Measurements from ENCODE around the gene PAK3. TPM values are rescaled to one million over a fixed set of nuclear protein-coding genes. Genes with fewer than 3 reads are reported as not detected.

Gene PAK3
- total and polyA plus RNA-seq, 2 of the 4 experiments (the other 2 are of a cell fraction): 0.22 to 0.36 TPM

DNA sequence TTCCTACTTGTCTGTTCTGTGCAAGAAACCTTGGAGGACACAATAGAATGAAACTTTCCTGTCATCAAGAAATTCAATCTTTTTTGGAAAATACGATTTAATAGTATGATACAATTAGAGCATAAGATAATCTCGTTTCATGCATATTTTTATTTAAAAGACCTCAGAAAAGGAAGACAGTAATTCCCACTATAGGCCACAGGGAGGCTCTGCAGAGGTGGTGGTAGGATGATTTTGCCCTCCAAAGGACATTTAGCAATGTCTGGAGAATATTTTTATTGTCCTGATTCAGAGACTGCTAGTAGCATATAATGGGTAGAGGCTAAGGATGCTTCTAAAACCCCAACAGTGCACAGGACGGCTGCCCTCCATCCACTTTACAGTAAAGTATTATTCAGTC is 68.7 kb downstream of the PAK3 start:
- Histone ChIP-seq H3K4ac (ENCODE audit: low read depth, low read length) (no peak overlapping the region), H3K4me1 (ENCODE audit: control insufficient read depth, insufficient read depth, low read length) (no peaks in the 10 kb centered on the region), H4K20me1 (ENCODE audit: insufficient read depth, low read length) (no peaks in the 10 kb centered on the region), H2AK5ac (ENCODE audit: low read depth, low read length) (no peak overlapping the region), H4K91ac (ENCODE audit: insufficient read depth, low read depth, low read length) (no peak overlapping the region), H3K18ac (ENCODE audit: low read depth, low read length) (no peak overlapping the region), H3K27me3 (ENCODE audit: control insufficient read depth, insufficient read depth, low read length) (no peaks in the 10 kb centered on the region; the same call in 1 of the 2 replicates), H3K36me3 (ENCODE audit: control insufficient read depth, insufficient read depth, low read length) (no peaks in the 10 kb centered on the region), H3K4me3 (ENCODE audit: insufficient read depth, low read depth, low read length) (no peak overlapping the region), H2BK15ac (ENCODE audit: low read depth, low read length) (no peak overlapping the region), H3K56ac (ENCODE audit: extremely low read depth, insufficient read depth, low read length) (no peak overlapping the region), H4K8ac (ENCODE audit: low read depth in 2 of 2, low read length in 2 of 2) (no peak overlapping the region), H2AFZ (replicated peaks; ENCODE audit: low read length, poor library complexity) (no peak overlapping the region), H3K4me2 (ENCODE audit: low read depth, low read length) (no peak overlapping the region), H2BK20ac (ENCODE audit: low read depth, low read length) (no peak overlapping the region), H3K9me1 (ENCODE audit: insufficient read depth, low read length) (no peaks in the 10 kb centered on the region), H3K23ac (ENCODE audit: low read depth, low read length) (no peak overlapping the region), H3K14ac (replicated peaks; ENCODE audit: low read depth, low read length) (no peak overlapping the region), H3K79me1 (ENCODE audit: low read depth in 1 of 2, low read length in 2 of 2) (no peaks in the 10 kb centered on the region), H3K9ac (ENCODE audit: low read depth, low read length) (no peak overlapping the region), H2BK5ac (ENCODE audit: low read depth, low read length, poor library complexity, severe bottlenecking) (no peak overlapping the region), H3K9me3 (ENCODE audit: control insufficient read depth, insufficient read depth, low read length) (no peaks in the 10 kb centered on the region), H3K27ac (ENCODE audit: insufficient read depth, low read length) (no peak overlapping the region), H2BK120ac (ENCODE audit: low read depth, low read length) (no peak overlapping the region), H2AK9ac (replicated peaks; ENCODE audit: low read depth, low read length, poor library complexity) (no peak overlapping the region), H4K5ac (ENCODE audit: low read depth, low read length) (no peak overlapping the region)
- intact Hi-C loops (cut with micrococcal nuclease): no loop called here
- dilution Hi-C loops (cut with HindIII; ENCODE audit: low sequenced_read_pairs, unreplicated experiment): no loop called here
- ATAC-seq (ENCODE audit: low read depth) (no peak), DNase-seq (peak; percentile 2)
- BruUV-seq (replicated peaks): no TSS peak
- in situ Hi-C loops (cut with MboI; ENCODE audit: low sequenced_read_pairs): no loop called here
- no peak for TF ChIP-seq MXI1 (IDR thresholded peaks at IDR 0.05; ENCODE audit: borderline replicate concordance, low read depth, low read length)
- peak; percentile 21; the same call in 1 of the 2 replicates for TF ChIP-seq SMC3 (IDR thresholded peaks at IDR 0.05; ENCODE audit: low read depth, low read length)
- 0 out of 2 replicates have a peak, but pooled peaks have one; percentile 7 for TF ChIP-seq RAD21 (IDR thresholded peaks at IDR 0.05; ENCODE audit: low read length)
- TF ChIP-seq MAZ (IDR thresholded peaks at IDR 0.05; ENCODE audit: borderline replicate concordance, low read depth, low read length): no peak
- TF ChIP-seq NFE2L2 (IDR thresholded peaks at IDR 0.05; ENCODE audit: low read depth, low read length): no peak
- TF ChIP-seq, protein P1, sequence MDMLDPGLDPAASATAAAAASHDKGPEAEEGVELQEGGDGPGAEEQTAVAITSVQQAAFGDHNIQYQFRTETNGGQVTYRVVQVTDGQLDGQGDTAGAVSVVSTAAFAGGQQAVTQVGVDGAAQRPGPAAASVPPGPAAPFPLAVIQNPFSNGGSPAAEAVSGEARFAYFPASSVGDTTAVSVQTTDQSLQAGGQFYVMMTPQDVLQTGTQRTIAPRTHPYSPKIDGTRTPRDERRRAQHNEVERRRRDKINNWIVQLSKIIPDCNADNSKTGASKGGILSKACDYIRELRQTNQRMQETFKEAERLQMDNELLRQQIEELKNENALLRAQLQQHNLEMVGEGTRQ (IDR thresholded peaks at IDR 0.05; ENCODE audit: low read depth, low read length): no peak
- no peak for TF ChIP-seq RCOR1 (IDR thresholded peaks at IDR 0.05; ENCODE audit: insufficient replicate concordance, low read length)
- no peak for TF ChIP-seq CHD1 (IDR thresholded peaks at IDR 0.05; ENCODE audit: low read depth, low read length)
- no peak for TF ChIP-seq RFX5 (IDR thresholded peaks at IDR 0.05; ENCODE audit: low read depth, low read length)
- TF ChIP-seq FOS (IDR thresholded peaks at IDR 0.05; ENCODE audit: low read depth, low read length): no peak
- no peak for TF ChIP-seq BHLHE40 (IDR thresholded peaks at IDR 0.05; ENCODE audit: low read depth, low read length)
- no peak for TF ChIP-seq ELK1 (IDR thresholded peaks at IDR 0.05; ENCODE audit: borderline replicate concordance, low read depth, low read length)
- TF ChIP-seq MAFK (IDR thresholded peaks at IDR 0.05; ENCODE audit: low read depth, low read length): no peak
- TF ChIP-seq, protein P2, sequence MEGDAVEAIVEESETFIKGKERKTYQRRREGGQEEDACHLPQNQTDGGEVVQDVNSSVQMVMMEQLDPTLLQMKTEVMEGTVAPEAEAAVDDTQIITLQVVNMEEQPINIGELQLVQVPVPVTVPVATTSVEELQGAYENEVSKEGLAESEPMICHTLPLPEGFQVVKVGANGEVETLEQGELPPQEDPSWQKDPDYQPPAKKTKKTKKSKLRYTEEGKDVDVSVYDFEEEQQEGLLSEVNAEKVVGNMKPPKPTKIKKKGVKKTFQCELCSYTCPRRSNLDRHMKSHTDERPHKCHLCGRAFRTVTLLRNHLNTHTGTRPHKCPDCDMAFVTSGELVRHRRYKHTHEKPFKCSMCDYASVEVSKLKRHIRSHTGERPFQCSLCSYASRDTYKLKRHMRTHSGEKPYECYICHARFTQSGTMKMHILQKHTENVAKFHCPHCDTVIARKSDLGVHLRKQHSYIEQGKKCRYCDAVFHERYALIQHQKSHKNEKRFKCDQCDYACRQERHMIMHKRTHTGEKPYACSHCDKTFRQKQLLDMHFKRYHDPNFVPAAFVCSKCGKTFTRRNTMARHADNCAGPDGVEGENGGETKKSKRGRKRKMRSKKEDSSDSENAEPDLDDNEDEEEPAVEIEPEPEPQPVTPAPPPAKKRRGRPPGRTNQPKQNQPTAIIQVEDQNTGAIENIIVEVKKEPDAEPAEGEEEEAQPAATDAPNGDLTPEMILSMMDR (conservative IDR thresholded peaks at IDR 0.05; ENCODE audit: low read depth, low read length): peak; percentile 35; the same call in 1 of the 2 replicates
- no peak for TF ChIP-seq CEBPB (IDR thresholded peaks at IDR 0.05; ENCODE audit: low read depth, low read length)
- no peak for TF ChIP-seq POLR2A (IDR thresholded peaks at IDR 0.05; ENCODE audit: low read depth, low read length)
- POLR2A ChIA-PET (ENCODE audit: unreplicated experiment): no interaction called here
- CTCF ChIA-PET: no interaction called here
- WGBS, 2 experiments (ENCODE audit: extremely low coverage in 2 of 2, insufficient read length in 1 of 2): no CpG with 5 or more reads among the region's 3 CpGs
